ENCODE results near the gene CD164.

- no peak for TF ChIP-seq ZNF3 (CRISPR knock-in tag; IDR thresholded peaks at IDR 0.05)
- TF ChIP-seq ZBTB20 (CRISPR knock-in tag; IDR thresholded peaks at IDR 0.05; ENCODE audit: borderline replicate concordance, low read depth) = no peak
- no peak for TF ChIP-seq ZNF281 (CRISPR knock-in tag; IDR thresholded peaks at IDR 0.05; ENCODE audit: borderline replicate concordance)
- no peak for TF ChIP-seq JUN (CRISPR knock-in tag; IDR thresholded peaks at IDR 0.05)
- no peak for TF ChIP-seq REST (IDR thresholded peaks at IDR 0.05; ENCODE audit: borderline replicate concordance in 1 of 2, low read depth in 1 of 2, low read length in 2 of 2)
- TF ChIP-seq HMGXB4 (CRISPR knock-in tag; IDR thresholded peaks at IDR 0.05; ENCODE audit: borderline replicate concordance in 1 of 2, low read depth in 1 of 2) = no peak
These were observed 22.0 kb downstream of the CD164 start for GRCh38 chr6:109360281-109360680.

Data from HepG2 (cell line).